ENCODE data around the gene SLC2A11.

SLC2A11 gene

DNA sequence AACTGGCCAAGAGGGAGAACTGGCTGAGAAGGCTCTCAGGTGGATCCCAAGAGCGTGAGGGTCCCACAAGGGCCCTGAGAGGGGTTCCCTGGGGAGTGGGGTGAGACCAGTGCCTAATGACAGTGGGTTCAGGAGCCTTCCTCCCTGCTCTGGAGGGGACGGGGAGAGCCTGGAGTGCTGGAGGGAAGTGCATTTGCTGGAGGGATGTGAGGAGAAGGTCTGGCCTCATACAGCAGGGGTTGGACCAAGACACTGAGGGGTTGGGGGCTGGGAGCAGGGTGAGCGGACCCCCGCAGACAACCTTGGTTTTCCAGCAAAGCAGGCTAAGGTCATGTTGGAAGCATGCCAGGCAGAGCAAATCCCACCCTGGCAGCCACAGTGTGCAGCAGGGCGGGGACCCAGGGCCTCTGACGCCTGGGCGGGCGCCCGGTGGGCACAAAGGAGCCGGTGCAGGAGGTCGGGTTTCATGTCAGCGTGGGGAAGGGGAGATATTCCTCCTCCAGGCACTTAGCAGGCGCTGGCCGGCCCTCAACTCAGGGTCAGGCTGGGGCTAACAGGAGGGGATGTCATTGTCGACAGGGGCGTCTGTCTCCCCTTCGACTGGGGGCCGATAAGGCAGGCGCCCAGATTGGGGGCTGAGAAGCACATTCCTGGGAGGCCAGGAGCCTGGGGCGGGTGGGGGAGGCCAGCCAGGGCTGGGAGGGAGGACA lies 15.8 kb upstream of the SLC2A11 start:
- no peak overlapping the region for H3K4me3 ChIP-seq (replicated peaks; ENCODE audit: low read depth, low read length)
- no peak for DNase-seq (ENCODE audit: extremely low read depth, low read depth)
- TF ChIP-seq, protein P1, sequence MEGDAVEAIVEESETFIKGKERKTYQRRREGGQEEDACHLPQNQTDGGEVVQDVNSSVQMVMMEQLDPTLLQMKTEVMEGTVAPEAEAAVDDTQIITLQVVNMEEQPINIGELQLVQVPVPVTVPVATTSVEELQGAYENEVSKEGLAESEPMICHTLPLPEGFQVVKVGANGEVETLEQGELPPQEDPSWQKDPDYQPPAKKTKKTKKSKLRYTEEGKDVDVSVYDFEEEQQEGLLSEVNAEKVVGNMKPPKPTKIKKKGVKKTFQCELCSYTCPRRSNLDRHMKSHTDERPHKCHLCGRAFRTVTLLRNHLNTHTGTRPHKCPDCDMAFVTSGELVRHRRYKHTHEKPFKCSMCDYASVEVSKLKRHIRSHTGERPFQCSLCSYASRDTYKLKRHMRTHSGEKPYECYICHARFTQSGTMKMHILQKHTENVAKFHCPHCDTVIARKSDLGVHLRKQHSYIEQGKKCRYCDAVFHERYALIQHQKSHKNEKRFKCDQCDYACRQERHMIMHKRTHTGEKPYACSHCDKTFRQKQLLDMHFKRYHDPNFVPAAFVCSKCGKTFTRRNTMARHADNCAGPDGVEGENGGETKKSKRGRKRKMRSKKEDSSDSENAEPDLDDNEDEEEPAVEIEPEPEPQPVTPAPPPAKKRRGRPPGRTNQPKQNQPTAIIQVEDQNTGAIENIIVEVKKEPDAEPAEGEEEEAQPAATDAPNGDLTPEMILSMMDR (IDR thresholded peaks at IDR 0.05; ENCODE audit: low read depth, low read length, missing control alignments) = no peak

DNA sequence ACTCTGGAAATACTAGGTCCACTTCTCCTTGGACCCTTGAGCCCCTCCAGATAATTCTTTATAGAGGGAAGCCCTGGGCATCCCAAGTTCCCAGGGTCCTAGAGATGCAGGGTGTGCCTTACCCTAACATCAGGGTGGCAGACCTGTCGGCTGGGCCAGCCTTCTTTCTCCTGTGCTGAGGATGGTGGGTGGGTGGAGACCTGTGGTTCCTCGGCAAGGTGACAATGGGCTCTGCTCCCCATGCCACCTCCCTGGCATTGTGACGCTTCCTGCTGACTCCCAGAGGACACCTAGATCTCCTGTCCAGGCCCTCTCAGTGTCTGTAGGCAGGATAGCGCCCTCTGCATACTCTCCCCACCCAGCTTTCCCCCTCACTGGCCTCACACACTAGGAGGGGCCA lies 15.1 kb upstream of the SLC2A11 start:
- no peak for DNase-seq (ENCODE audit: extremely low read depth, low read depth)

DNA sequence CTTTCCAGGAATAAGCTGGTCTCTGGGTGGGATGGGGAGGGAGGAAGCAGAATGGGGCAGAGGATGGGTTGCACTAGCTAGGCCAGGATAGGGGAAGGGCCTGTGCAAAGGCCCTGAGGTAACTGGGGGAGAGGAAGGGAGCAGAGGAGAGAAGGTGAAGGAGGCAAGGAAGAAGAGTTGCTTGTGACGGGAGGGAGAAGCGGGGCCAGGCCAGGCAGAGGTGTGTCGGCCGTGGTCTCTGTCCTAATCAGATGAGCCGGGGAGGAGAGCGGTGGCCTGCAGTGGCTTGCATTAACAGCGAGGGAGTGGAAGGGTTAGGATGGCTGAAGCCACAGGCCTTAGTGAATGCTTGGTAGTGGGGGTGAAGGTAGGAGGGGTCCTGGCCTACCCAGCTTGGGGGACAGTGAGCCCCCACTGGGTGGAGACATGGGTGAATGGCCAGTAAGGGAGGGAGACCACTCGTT lies 12.9 kb upstream of the SLC2A11 start:
- DNase-seq (ENCODE audit: extremely low read depth, low read depth) = no peak
- TF ChIP-seq, protein P1 (IDR thresholded peaks at IDR 0.05; ENCODE audit: low read depth, low read length, missing control alignments) = no peak
- H3K4me3 ChIP-seq (replicated peaks; ENCODE audit: low read depth, low read length) = no peak overlapping the region

More for the DNA sequence above, 15.1 kb upstream of the SLC2A11 start:
- TF ChIP-seq, protein P1 (IDR thresholded peaks at IDR 0.05; ENCODE audit: low read depth, low read length, missing control alignments) = no peak
- H3K4me3 ChIP-seq (replicated peaks; ENCODE audit: low read depth, low read length) = no peak overlapping the region

DNA sequence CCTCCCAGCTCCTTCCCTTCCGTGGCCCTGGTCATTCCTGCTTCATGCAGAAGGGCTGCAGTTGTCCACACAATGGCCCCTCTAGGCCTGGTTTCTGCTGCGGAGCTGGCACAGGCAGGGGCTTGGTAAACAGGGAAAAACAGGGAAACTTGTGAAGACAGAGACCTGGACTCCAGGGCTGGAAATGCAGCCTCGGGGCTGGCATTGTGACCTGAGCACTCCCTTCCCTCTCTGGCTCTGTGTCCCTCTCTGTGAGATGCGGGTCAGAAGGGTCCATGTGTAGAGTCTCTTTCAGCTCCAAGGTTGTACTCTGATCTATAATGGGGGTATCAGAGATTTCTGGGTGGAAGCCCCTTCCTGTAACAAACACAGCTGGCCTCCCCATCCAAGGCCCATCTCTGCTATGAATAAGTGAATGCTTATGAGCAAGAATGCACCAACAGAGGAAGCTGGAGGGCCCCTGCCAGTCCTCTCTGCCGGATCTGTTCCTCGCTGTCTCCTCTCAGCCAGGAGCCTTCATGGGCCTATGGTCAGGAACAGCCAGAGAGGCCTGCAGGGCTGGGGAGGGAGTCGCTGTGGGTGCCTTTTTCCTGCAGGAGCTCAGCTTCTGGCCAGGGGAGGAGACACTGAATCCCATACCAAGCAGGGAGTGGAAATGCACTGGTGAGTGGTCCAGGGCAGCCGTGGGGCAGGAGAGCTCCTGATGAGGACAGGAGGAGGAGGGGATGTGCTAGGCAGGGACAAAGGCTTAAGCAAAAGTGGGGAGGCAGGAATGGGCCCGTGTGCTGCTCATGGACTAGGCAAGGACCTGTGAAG lies 12.2 kb upstream of the SLC2A11 start:
- DNase-seq (ENCODE audit: extremely low read depth, low read depth) = no peak
- TF ChIP-seq, protein P1 (IDR thresholded peaks at IDR 0.05; ENCODE audit: low read depth, low read length, missing control alignments) = no peak
- no peak overlapping the region for H3K4me3 ChIP-seq (replicated peaks; ENCODE audit: low read depth, low read length)

DNA sequence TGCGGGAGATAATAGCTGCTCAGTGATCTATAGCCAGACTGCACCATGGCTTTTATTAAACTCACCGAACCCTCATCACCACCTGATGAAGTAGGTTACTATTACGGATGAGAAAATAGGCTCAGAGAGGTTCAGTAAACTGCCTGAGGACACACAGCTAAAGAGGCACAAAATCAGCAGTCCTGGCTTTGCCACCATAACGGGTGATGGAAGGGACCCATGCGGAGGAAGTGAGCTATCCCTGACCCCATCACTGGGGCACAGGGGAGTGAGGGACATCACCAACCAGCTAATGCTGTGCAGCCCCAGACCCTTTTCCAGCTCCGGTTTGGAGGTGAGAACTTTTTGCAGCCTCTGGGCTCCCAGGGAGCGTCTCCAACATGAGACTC lies 11.6 kb upstream of the SLC2A11 start:
- H3K4me3 ChIP-seq (replicated peaks; ENCODE audit: low read depth, low read length) = no peak overlapping the region
- DNase-seq (ENCODE audit: extremely low read depth, low read depth) = no peak
- TF ChIP-seq, protein P1 (IDR thresholded peaks at IDR 0.05; ENCODE audit: low read depth, low read length, missing control alignments) = no peak

DNA sequence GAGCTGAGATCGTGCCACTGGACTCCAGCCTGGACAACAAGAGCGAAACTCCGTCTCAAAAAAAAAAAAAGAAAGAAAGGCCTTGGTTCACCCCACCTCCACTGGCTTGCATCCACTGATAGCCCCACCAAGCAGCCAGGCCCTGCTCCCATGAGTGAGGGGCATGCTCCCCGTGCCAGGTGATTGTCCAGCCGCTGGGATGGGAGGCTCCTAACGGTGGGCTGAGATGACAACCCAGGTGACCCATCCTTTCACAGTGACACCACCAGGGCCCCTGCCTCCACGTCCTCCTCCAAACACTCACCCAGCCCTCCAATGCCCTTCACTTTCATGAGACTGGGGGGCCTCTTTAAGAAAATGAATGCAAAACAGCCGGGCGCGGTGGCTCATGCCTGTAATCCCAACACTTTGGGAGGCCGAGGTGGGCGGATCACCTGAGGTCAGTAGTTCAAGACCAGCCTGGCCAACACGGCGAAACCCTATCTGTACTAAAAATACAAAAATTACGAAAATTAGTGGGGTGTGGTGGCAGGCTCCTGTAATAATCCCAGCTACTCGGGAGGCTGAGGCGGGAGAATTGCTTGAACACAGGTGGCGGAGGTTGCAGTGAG lies 10.3 kb upstream of the SLC2A11 start:
- no peak for DNase-seq (ENCODE audit: extremely low read depth, low read depth)
- TF ChIP-seq, protein P1 (IDR thresholded peaks at IDR 0.05; ENCODE audit: low read depth, low read length, missing control alignments) = no peak
- H3K4me3 ChIP-seq (replicated peaks; ENCODE audit: low read depth, low read length) = no peak overlapping the region
